ENCODE measurements around the gene EIPR1. TPM values are rescaled to one million over a fixed set of nuclear protein-coding genes. Genes with fewer than 3 reads are reported as not detected.

Gene EIPR1
- total RNA-seq, result 10 to 100 TPM; 14.1 to 16.3 TPM
- long read RNA-seq, donor 1, transcript EIPR1-201 (9 exons, 1,766 nt), result major isoform, 8 of 10 reads
- long read RNA-seq, donor 1, partial matches to known transcripts, result 0 of 10 reads
- long read RNA-seq, donor 1, other reads (novel, unspliced or antisense), result 1 of 10 reads
- long read RNA-seq, donor 2, transcript EIPR1-201 (9 exons, 1,766 nt), result major isoform, 62 of 72 reads
- long read RNA-seq, donor 2, partial matches to known transcripts, result 3 of 72 reads
- long read RNA-seq, donor 2, other reads (novel, unspliced or antisense), result 4 of 72 reads

GRCh38 chr2:3377612-3378432, at the start of gene EIPR1:
TSS of gene EIPR1 (minus strand) at chr2:3377818. CDS start at chr2:3377689, 129 bp downstream.
- intact Hi-C loops (cut with DNase I), result no loop called here
- DNase-seq (ENCODE audit: low spot score), result peak; percentile 100

GRCh38 chr2:3427272-3427671, 49.7 kb upstream of the EIPR1 start:
- DNase-seq (ENCODE audit: low spot score), result no peak
- intact Hi-C loops (cut with DNase I), result no loop called here

- intact Hi-C loops (cut with DNase I), result no loop called here
- DNase-seq (ENCODE audit: low spot score), result no peak
Measured at GRCh38 chr2:3426615-3427014, 49.0 kb upstream of the EIPR1 start.

- no peak for DNase-seq (ENCODE audit: low spot score)
- intact Hi-C loops (cut with DNase I), result no loop called here
Measured at GRCh38 chr2:3424171-3424795, 46.7 kb upstream of the EIPR1 start.

- peak; percentile 89 for DNase-seq (ENCODE audit: low spot score)
- intact Hi-C loops (cut with DNase I), result no loop called here
Measured at GRCh38 chr2:3423492-3424170, 46.0 kb upstream of the EIPR1 start.

- DNase-seq (ENCODE audit: low spot score), result no peak
- intact Hi-C loops (cut with DNase I), result no loop called here
Measured at GRCh38 chr2:3422161-3422779, 44.7 kb upstream of the EIPR1 start.

GRCh38 chr2:3421580-3421979, 44.0 kb upstream of the EIPR1 start:
- no peak for DNase-seq (ENCODE audit: low spot score)
- intact Hi-C loops (cut with DNase I), result no loop called here

GRCh38 chr2:3420769-3421397, 43.3 kb upstream of the EIPR1 start:
- intact Hi-C loops (cut with DNase I), result no loop called here
- no peak for DNase-seq (ENCODE audit: low spot score)

GRCh38 chr2:3420076-3420768, 42.6 kb upstream of the EIPR1 start:
- intact Hi-C loops (cut with DNase I), result no loop called here
- no peak for DNase-seq (ENCODE audit: low spot score)

GRCh38 chr2:3418766-3419404, 41.3 kb upstream of the EIPR1 start:
- intact Hi-C loops (cut with DNase I), result no loop called here
- no peak for DNase-seq (ENCODE audit: low spot score)

GRCh38 chr2:3414133-3414860, 36.7 kb upstream of the EIPR1 start:
- intact Hi-C loops (cut with DNase I), result no loop called here
- DNase-seq (ENCODE audit: low spot score), result no peak

GRCh38 chr2:3413697-3414096, 36.1 kb upstream of the EIPR1 start:
- intact Hi-C loops (cut with DNase I), result no loop called here
- DNase-seq (ENCODE audit: low spot score), result no peak

- intact Hi-C loops (cut with DNase I), result no loop called here
- no peak for DNase-seq (ENCODE audit: low spot score)
Measured at GRCh38 chr2:3411103-3411502, 33.5 kb upstream of the EIPR1 start.

- DNase-seq (ENCODE audit: low spot score), result no peak
- intact Hi-C loops (cut with DNase I), result loop anchor here in 1 of 2 donors (1.0 kb wide), 1 partner anchor 22 kb away; no protein-coding TSS in a partner anchor
Measured at GRCh38 chr2:3409627-3410170, 32.1 kb upstream of the EIPR1 start.

GRCh38 chr2:3408781-3409180, 31.2 kb upstream of the EIPR1 start:
- DNase-seq (ENCODE audit: low spot score), result no peak
- intact Hi-C loops (cut with DNase I), result loop anchor here in 1 of 2 donors (1.0 kb wide), 1 partner anchor 21 kb away; no protein-coding TSS in a partner anchor

- DNase-seq (ENCODE audit: low spot score), result no peak
- intact Hi-C loops (cut with DNase I), result no loop called here
Measured at GRCh38 chr2:3406501-3406900, 28.9 kb upstream of the EIPR1 start.

GRCh38 chr2:3405876-3406275, 28.3 kb upstream of the EIPR1 start:
- DNase-seq (ENCODE audit: low spot score), result no peak
- intact Hi-C loops (cut with DNase I), result no loop called here
